ENCODE results near the gene PALS1. TPM values are rescaled to one million over a fixed set of nuclear protein-coding genes. Genes with fewer than 3 reads are reported as not detected.

PALS1 gene
- total and polyA plus RNA-seq, 2 of the 8 experiments (the other 6 are each of a cell fraction or from before 2014, with no cell fraction given): 6.7 to 25.1 TPM

DNA sequence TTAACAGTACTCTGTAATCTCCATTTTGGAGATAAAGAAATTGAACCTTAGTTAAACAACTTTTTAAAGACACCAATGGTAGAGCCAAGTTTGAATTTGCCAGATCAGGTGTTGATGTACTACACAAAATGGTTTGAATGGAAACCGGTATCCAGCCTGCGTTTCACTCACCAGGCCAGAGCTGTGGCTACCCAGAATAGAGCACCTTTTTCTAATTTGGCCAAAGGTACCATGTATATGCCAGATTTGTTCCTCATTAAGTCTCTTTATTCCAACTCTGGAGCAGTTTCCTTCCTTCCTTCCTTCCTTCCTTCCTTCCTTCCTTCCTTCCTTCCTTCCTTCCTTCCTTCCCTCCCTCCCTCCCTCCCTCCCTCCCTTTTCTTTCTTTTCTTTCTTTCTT, 39.3 kb downstream of the PALS1 start:
- CTCF ChIA-PET (ENCODE audit: partially characterized antibody): interaction anchor here (1.7 kb wide), 1 partner anchor 114 kb away, joined by 5 read pairs; no protein-coding TSS in a partner anchor
- Histone ChIP-seq H2BK5ac (ENCODE audit: low read depth, low read length) (no peak overlapping the region), H2BK15ac (ENCODE audit: low read length) (no peak overlapping the region), H3K4me3 (ENCODE audit: extremely low read depth in 1 of 4, insufficient read depth in 2 of 4, low read depth in 3 of 4, low read length in 4 of 4) (no peak overlapping the region), H3K27me3 (replicated peaks in 1 of 4; ENCODE audit: control insufficient read depth in 3 of 4, extremely low read depth in 1 of 4, insufficient read depth in 3 of 4, low read length in 3 of 4) (no peaks in the 10 kb centered on the region), H4K8ac (ENCODE audit: extremely low read depth, insufficient read depth, low read length) (no peak overlapping the region), H3K79me2 (ENCODE audit: control insufficient read depth in 1 of 2, insufficient read depth in 2 of 2, low read length in 2 of 2) (peaks cover 0 to 19% of the 10 kb centered on the region in 2 experiments; a peak in 2 of 4 replicates), H3K4ac (replicated peaks; ENCODE audit: insufficient read length, low read depth, low read length) (no peak overlapping the region), H4K20me1 (replicated peaks in 1 of 2; ENCODE audit: control insufficient read depth in 1 of 2, insufficient read depth in 2 of 2, low read length in 2 of 2) (no peaks in the 10 kb centered on the region), H3K79me1 (ENCODE audit: low read depth, low read length) (no peaks in the 10 kb centered on the region), H2AFZ (ENCODE audit: low read length) (no peak overlapping the region), H4K91ac (replicated peaks; ENCODE audit: insufficient read length, low read length) (no peak overlapping the region), H3K4me1 (replicated peaks in 1 of 4; ENCODE audit: control insufficient read depth in 3 of 4, insufficient read depth in 4 of 4, low read length in 3 of 4) (peaks cover 0 to 3% (median 0%) of the 10 kb centered on the region in 4 experiments; a peak in 2 of 7 replicates), H3K18ac (ENCODE audit: extremely low read depth, low read length) (no peak overlapping the region), H3K9ac (replicated peaks in 1 of 4; ENCODE audit: extremely low read depth in 1 of 4, low read depth in 3 of 4, low read length in 3 of 4) (no peak overlapping the region), H3K27ac (ENCODE audit: low read depth, low read length) (no peak overlapping the region), H3K14ac (ENCODE audit: insufficient read length) (no peak overlapping the region), H3K4me2 (ENCODE audit: insufficient read depth in 1 of 2, low read depth in 2 of 2, low read length in 2 of 2) (no peak overlapping the region), H3K56ac (replicated peaks; ENCODE audit: insufficient read length, low read depth, low read length) (no peak overlapping the region), H2BK120ac (replicated peaks; ENCODE audit: low read depth, low read length) (no peak overlapping the region), H3K36me3 (ENCODE audit: control insufficient read depth in 2 of 4, insufficient read depth in 4 of 4, low read length in 3 of 4) (no peaks in the 10 kb centered on the region; a peak in 1 of 8 replicates), H2BK20ac (ENCODE audit: low read length) (no peak overlapping the region), H2BK12ac (ENCODE audit: low read depth, low read length) (no peak overlapping the region), H2AK5ac (ENCODE audit: low read depth, low read length) (no peak overlapping the region), H3K23me2 (ENCODE audit: low read depth, low read length) (no peaks in the 10 kb centered on the region), H4K5ac (ENCODE audit: insufficient read length, low read depth, low read length) (no peak overlapping the region), H3K9me3 (ENCODE audit: insufficient read depth in 2 of 2, low read depth in 1 of 2, low read length in 1 of 2) (no peaks in the 10 kb centered on the region), H3K23ac (ENCODE audit: insufficient read length) (no peak overlapping the region)
- FAIRE-seq: no peak
- WGBS, 2 experiments (ENCODE audit: extremely low coverage in 1 of 2, insufficient coverage in 1 of 2, insufficient read length in 1 of 2, insufficient replicate concordance in 2 of 2, low coverage in 1 of 2, low lambda C conversion rate in 2 of 2, missing lambda C conversion rate in 1 of 2): 91% methylated on average over 2 of the region's 2 CpGs; no CpG with 5 or more reads in 1 of the 2 experiments
- POLR2A ChIA-PET (ENCODE audit: partially characterized antibody): no interaction called here
- DNase-seq (ENCODE audit: low read depth in 1 of 2, low spot score in 2 of 2): no peak
- no peak for TF ChIP-seq NRF1 (IDR thresholded peaks at IDR 0.05; ENCODE audit: low read depth, low read length)
- TF ChIP-seq SIRT6 (IDR thresholded peaks at IDR 0.05; ENCODE audit: low read length): no peak
- no peak for TF ChIP-seq BCL11A (IDR thresholded peaks at IDR 0.05; ENCODE audit: low read depth in 2 of 2, low read length in 2 of 2)
- TF ChIP-seq RXRA (IDR thresholded peaks at IDR 0.05; ENCODE audit: insufficient read depth, low read depth, low read length): no peak
- TF ChIP-seq SIN3A (conservative IDR thresholded peaks at IDR 0.05 in 1 of 2, IDR thresholded peaks at IDR 0.05 in 1 of 2; ENCODE audit: low read depth in 1 of 2, low read length in 2 of 2): no peak
- no peak for TF ChIP-seq EZH2 (IDR thresholded peaks at IDR 0.05; ENCODE audit: low read depth, low read length, severe bottlenecking)
- no peak for TF ChIP-seq CREB1 (IDR thresholded peaks at IDR 0.05)
- no peak for TF ChIP-seq JUN (IDR thresholded peaks at IDR 0.05; ENCODE audit: low read depth, low read length)
- no peak for TF ChIP-seq TBP (IDR thresholded peaks at IDR 0.05; ENCODE audit: low read depth, low read length)
- TF ChIP-seq, protein P1, sequence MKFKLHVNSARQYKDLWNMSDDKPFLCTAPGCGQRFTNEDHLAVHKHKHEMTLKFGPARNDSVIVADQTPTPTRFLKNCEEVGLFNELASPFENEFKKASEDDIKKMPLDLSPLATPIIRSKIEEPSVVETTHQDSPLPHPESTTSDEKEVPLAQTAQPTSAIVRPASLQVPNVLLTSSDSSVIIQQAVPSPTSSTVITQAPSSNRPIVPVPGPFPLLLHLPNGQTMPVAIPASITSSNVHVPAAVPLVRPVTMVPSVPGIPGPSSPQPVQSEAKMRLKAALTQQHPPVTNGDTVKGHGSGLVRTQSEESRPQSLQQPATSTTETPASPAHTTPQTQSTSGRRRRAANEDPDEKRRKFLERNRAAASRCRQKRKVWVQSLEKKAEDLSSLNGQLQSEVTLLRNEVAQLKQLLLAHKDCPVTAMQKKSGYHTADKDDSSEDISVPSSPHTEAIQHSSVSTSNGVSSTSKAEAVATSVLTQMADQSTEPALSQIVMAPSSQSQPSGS (IDR thresholded peaks at IDR 0.05; ENCODE audit: low read length): no peak
- no peak for TF ChIP-seq KDM5A (IDR thresholded peaks at IDR 0.05; ENCODE audit: low read length)
- no peak for TF ChIP-seq POU5F1 (IDR thresholded peaks at IDR 0.05; ENCODE audit: low read depth, low read length)
- no peak for TF ChIP-seq KDM4A (IDR thresholded peaks at IDR 0.05; ENCODE audit: low read depth, low read length, severe bottlenecking)
- no peak for TF ChIP-seq SP1 (IDR thresholded peaks at IDR 0.05; ENCODE audit: low read depth, low read length)
